ENCODE measurements around the gene EGFR.

Gene EGFR

GRCh38 chr7:55108401-55108800, 89.6 kb downstream of the EGFR start:
- no peak overlapping the region for H3K9ac ChIP-seq (ENCODE audit: low read length)
- no peak overlapping the region for H3K4me3 ChIP-seq (ENCODE audit: low read depth, low read length)
- H3K27ac ChIP-seq (ENCODE audit: low read depth, low read length) = no peak overlapping the region
- H3K9me3 ChIP-seq (ENCODE audit: control insufficient read depth, insufficient read depth, low read depth, low read length) = no peaks in the 10 kb centered on the region
- no peaks in the 10 kb centered on the region for H3K27me3 ChIP-seq (ENCODE audit: control insufficient read depth, insufficient read depth, low read length)
- peaks cover 38% of the 10 kb centered on the region for H3K4me1 ChIP-seq (ENCODE audit: control insufficient read depth, insufficient read depth, low read length)
- no peaks in the 10 kb centered on the region for H3K36me3 ChIP-seq (ENCODE audit: control insufficient read depth, insufficient read depth, low read length)

GRCh38 chr7:55108818-55109217, 90.0 kb downstream of the EGFR start:
- no peaks in the 10 kb centered on the region for H3K27me3 ChIP-seq (ENCODE audit: control insufficient read depth, insufficient read depth, low read length)
- H3K4me1 ChIP-seq (ENCODE audit: control insufficient read depth, insufficient read depth, low read length) = peaks cover 38% of the 10 kb centered on the region
- no peaks in the 10 kb centered on the region for H3K36me3 ChIP-seq (ENCODE audit: control insufficient read depth, insufficient read depth, low read length)
- H3K4me3 ChIP-seq (ENCODE audit: low read depth, low read length) = no peak overlapping the region
- H3K9ac ChIP-seq (ENCODE audit: low read length) = no peak overlapping the region
- no peaks in the 10 kb centered on the region for H3K9me3 ChIP-seq (ENCODE audit: control insufficient read depth, insufficient read depth, low read depth, low read length)
- no peak overlapping the region for H3K27ac ChIP-seq (ENCODE audit: low read depth, low read length)

- Histone ChIP-seq H3K27ac (ENCODE audit: low read depth, low read length) (no peak overlapping the region), H3K9me3 (ENCODE audit: control insufficient read depth, insufficient read depth, low read depth, low read length) (no peaks in the 10 kb centered on the region), H3K36me3 (ENCODE audit: control insufficient read depth, insufficient read depth, low read length) (no peaks in the 10 kb centered on the region), H3K9ac (ENCODE audit: low read length) (no peak overlapping the region), H3K4me3 (ENCODE audit: low read depth, low read length) (no peak overlapping the region), H3K27me3 (ENCODE audit: control insufficient read depth, insufficient read depth, low read length) (no peaks in the 10 kb centered on the region), H3K4me1 (ENCODE audit: control insufficient read depth, insufficient read depth, low read length) (peaks cover 38% of the 10 kb centered on the region)
Observed at GRCh38 chr7:55109404-55110167, 90.8 kb downstream of the EGFR start.

- no peak overlapping the region for H3K4me3 ChIP-seq (ENCODE audit: low read depth, low read length)
- H3K27ac ChIP-seq (ENCODE audit: low read depth, low read length) = no peak overlapping the region
- no peaks in the 10 kb centered on the region for H3K36me3 ChIP-seq (ENCODE audit: control insufficient read depth, insufficient read depth, low read length)
- H3K4me1 ChIP-seq (ENCODE audit: control insufficient read depth, insufficient read depth, low read length) = peaks cover 38% of the 10 kb centered on the region
- H3K27me3 ChIP-seq (ENCODE audit: control insufficient read depth, insufficient read depth, low read length) = no peaks in the 10 kb centered on the region
- H3K9me3 ChIP-seq (ENCODE audit: control insufficient read depth, insufficient read depth, low read depth, low read length) = no peaks in the 10 kb centered on the region
- no peak overlapping the region for H3K9ac ChIP-seq (ENCODE audit: low read length)
Observed at GRCh38 chr7:55110282-55110992, 91.6 kb downstream of the EGFR start.

GRCh38 chr7:55110993-55111361, 92.2 kb downstream of the EGFR start:
- Histone ChIP-seq H3K4me1 (ENCODE audit: control insufficient read depth, insufficient read depth, low read length) (peaks cover 37% of the 10 kb centered on the region), H3K36me3 (ENCODE audit: control insufficient read depth, insufficient read depth, low read length) (no peaks in the 10 kb centered on the region), H3K27me3 (ENCODE audit: control insufficient read depth, insufficient read depth, low read length) (no peaks in the 10 kb centered on the region), H3K9me3 (ENCODE audit: control insufficient read depth, insufficient read depth, low read depth, low read length) (no peaks in the 10 kb centered on the region), H3K9ac (ENCODE audit: low read length) (no peak overlapping the region), H3K4me3 (ENCODE audit: low read depth, low read length) (no peak overlapping the region), H3K27ac (ENCODE audit: low read depth, low read length) (no peak overlapping the region)

- no peak overlapping the region for H3K9ac ChIP-seq (ENCODE audit: low read length)
- H3K4me1 ChIP-seq (ENCODE audit: control insufficient read depth, insufficient read depth, low read length) = peaks cover 34% of the 10 kb centered on the region
- no peaks in the 10 kb centered on the region for H3K27me3 ChIP-seq (ENCODE audit: control insufficient read depth, insufficient read depth, low read length)
- no peak overlapping the region for H3K4me3 ChIP-seq (ENCODE audit: low read depth, low read length)
- H3K27ac ChIP-seq (ENCODE audit: low read depth, low read length) = no peak overlapping the region
- H3K9me3 ChIP-seq (ENCODE audit: control insufficient read depth, insufficient read depth, low read depth, low read length) = no peaks in the 10 kb centered on the region
- H3K36me3 ChIP-seq (ENCODE audit: control insufficient read depth, insufficient read depth, low read length) = no peaks in the 10 kb centered on the region
Observed at GRCh38 chr7:55112056-55112455, 93.2 kb downstream of the EGFR start.

GRCh38 chr7:55113760-55114540, 95.1 kb downstream of the EGFR start:
- Histone ChIP-seq H3K36me3 (ENCODE audit: control insufficient read depth, insufficient read depth, low read length) (no peaks in the 10 kb centered on the region), H3K4me1 (ENCODE audit: control insufficient read depth, insufficient read depth, low read length) (peaks cover 18% of the 10 kb centered on the region), H3K27ac (ENCODE audit: low read depth, low read length) (no peak overlapping the region), H3K9ac (ENCODE audit: low read length) (no peak overlapping the region), H3K9me3 (ENCODE audit: control insufficient read depth, insufficient read depth, low read depth, low read length) (no peaks in the 10 kb centered on the region), H3K27me3 (ENCODE audit: control insufficient read depth, insufficient read depth, low read length) (no peaks in the 10 kb centered on the region), H3K4me3 (ENCODE audit: low read depth, low read length) (no peak overlapping the region)

GRCh38 chr7:55117286-55117685, 98.5 kb downstream of the EGFR start:
- Histone ChIP-seq H3K4me1 (ENCODE audit: control insufficient read depth, insufficient read depth, low read length) (no peaks in the 10 kb centered on the region), H3K9me3 (ENCODE audit: control insufficient read depth, insufficient read depth, low read depth, low read length) (no peaks in the 10 kb centered on the region), H3K36me3 (ENCODE audit: control insufficient read depth, insufficient read depth, low read length) (no peaks in the 10 kb centered on the region), H3K9ac (ENCODE audit: low read length) (no peak overlapping the region), H3K4me3 (ENCODE audit: low read depth, low read length) (no peak overlapping the region), H3K27ac (ENCODE audit: low read depth, low read length) (no peak overlapping the region), H3K27me3 (ENCODE audit: control insufficient read depth, insufficient read depth, low read length) (no peaks in the 10 kb centered on the region)

- H3K4me3 ChIP-seq (ENCODE audit: low read depth, low read length) = no peak overlapping the region
- H3K4me1 ChIP-seq (ENCODE audit: control insufficient read depth, insufficient read depth, low read length) = no peaks in the 10 kb centered on the region
- H3K27me3 ChIP-seq (ENCODE audit: control insufficient read depth, insufficient read depth, low read length) = no peaks in the 10 kb centered on the region
- no peak overlapping the region for H3K9ac ChIP-seq (ENCODE audit: low read length)
- H3K27ac ChIP-seq (ENCODE audit: low read depth, low read length) = no peak overlapping the region
- no peaks in the 10 kb centered on the region for H3K36me3 ChIP-seq (ENCODE audit: control insufficient read depth, insufficient read depth, low read length)
- H3K9me3 ChIP-seq (ENCODE audit: control insufficient read depth, insufficient read depth, low read depth, low read length) = no peaks in the 10 kb centered on the region
Observed at GRCh38 chr7:55118426-55118825, 99.6 kb downstream of the EGFR start.

- Histone ChIP-seq H3K4me3 (ENCODE audit: low read depth, low read length) (no peak overlapping the region), H3K4me1 (ENCODE audit: control insufficient read depth, insufficient read depth, low read length) (no peaks in the 10 kb centered on the region), H3K27me3 (ENCODE audit: control insufficient read depth, insufficient read depth, low read length) (no peaks in the 10 kb centered on the region), H3K9ac (ENCODE audit: low read length) (no peak overlapping the region), H3K36me3 (ENCODE audit: control insufficient read depth, insufficient read depth, low read length) (no peaks in the 10 kb centered on the region), H3K27ac (ENCODE audit: low read depth, low read length) (no peak overlapping the region), H3K9me3 (ENCODE audit: control insufficient read depth, insufficient read depth, low read depth, low read length) (no peaks in the 10 kb centered on the region)
Observed at GRCh38 chr7:55119571-55119970, 100.8 kb downstream of the EGFR start.

GRCh38 chr7:55120074-55120473, 101.3 kb downstream of the EGFR start:
- Histone ChIP-seq H3K4me1 (ENCODE audit: control insufficient read depth, insufficient read depth, low read length) (no peaks in the 10 kb centered on the region), H3K9me3 (ENCODE audit: control insufficient read depth, insufficient read depth, low read depth, low read length) (no peaks in the 10 kb centered on the region), H3K9ac (ENCODE audit: low read length) (no peak overlapping the region), H3K27me3 (ENCODE audit: control insufficient read depth, insufficient read depth, low read length) (no peaks in the 10 kb centered on the region), H3K36me3 (ENCODE audit: control insufficient read depth, insufficient read depth, low read length) (no peaks in the 10 kb centered on the region), H3K27ac (ENCODE audit: low read depth, low read length) (no peak overlapping the region), H3K4me3 (ENCODE audit: low read depth, low read length) (no peak overlapping the region)

All from HUES6 (cell line).